ENCODE measurements around the gene COQ2. TPM values are rescaled to one million over a fixed set of nuclear protein-coding genes. Genes with fewer than 3 reads are reported as not detected.

COQ2 gene
- total RNA-seq, 1 donor from 2014 or later = 14.6 TPM

DNA sequence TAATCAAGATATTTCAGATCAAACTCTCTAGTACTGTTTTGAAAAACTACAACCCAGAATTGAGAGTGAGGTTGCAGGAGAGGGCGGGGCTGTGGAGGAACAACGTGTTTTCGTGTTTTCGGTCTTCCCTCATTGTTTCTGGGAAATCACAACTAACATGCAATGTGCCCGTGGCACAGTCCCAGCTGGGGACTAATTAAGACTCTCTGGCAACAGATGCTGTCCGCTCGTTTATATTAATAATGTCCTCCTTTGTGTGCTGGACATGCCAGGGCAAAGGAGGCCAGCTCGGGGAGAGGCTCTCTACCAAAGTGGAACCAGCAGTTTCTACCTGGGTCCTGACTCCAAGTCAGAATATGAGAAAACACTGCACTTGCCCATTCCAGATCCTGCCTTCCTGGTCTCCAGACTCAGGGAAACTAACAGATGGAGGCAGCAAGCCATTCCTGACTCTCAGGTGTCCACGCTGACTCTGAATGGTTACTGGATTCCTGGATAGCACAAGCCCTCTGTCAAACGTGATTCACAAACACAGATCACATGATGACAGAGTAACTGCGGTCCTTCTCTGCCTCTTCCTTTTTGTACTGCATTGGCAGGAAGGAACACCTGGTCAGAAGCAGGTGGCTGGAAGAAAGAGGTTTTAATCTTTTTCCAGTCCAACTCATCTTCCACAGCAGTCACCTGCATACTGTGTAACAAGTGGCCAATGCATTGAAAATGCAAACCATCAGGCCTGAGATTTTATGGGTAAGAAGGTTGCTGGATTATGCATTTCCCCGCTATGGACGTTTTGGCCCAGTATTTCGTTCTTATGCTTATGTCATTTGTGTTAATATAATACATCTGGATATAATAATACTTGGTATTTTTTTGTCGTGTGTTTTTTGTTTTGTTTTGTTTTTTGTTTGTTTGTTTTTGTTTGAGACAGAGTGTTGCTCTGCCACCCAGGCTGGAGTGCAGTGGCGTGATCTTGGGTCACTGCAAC lies 65.0 kb downstream of the COQ2 start:
- H3K36me3 ChIP-seq = no peaks in the 10 kb centered on the region
- ATAC-seq (peak; percentile 34 to 61), DNase-seq (peak; percentile 57)
- H3K4me1 ChIP-seq = peaks cover 36% of the 10 kb centered on the region
- peak overlapping the region; percentile 12 for H3K4me3 ChIP-seq
- intact Hi-C loops (cut with DNase I) = no loop called here
- peak overlapping the region; percentile 69 for H3K27ac ChIP-seq
- H3K27me3 ChIP-seq (ENCODE audit: low read depth) = no peaks in the 10 kb centered on the region
- no peak for TF ChIP-seq CTCF (IDR thresholded peaks at IDR 0.05)
- H3K9me3 ChIP-seq = no peaks in the 10 kb centered on the region

DNA sequence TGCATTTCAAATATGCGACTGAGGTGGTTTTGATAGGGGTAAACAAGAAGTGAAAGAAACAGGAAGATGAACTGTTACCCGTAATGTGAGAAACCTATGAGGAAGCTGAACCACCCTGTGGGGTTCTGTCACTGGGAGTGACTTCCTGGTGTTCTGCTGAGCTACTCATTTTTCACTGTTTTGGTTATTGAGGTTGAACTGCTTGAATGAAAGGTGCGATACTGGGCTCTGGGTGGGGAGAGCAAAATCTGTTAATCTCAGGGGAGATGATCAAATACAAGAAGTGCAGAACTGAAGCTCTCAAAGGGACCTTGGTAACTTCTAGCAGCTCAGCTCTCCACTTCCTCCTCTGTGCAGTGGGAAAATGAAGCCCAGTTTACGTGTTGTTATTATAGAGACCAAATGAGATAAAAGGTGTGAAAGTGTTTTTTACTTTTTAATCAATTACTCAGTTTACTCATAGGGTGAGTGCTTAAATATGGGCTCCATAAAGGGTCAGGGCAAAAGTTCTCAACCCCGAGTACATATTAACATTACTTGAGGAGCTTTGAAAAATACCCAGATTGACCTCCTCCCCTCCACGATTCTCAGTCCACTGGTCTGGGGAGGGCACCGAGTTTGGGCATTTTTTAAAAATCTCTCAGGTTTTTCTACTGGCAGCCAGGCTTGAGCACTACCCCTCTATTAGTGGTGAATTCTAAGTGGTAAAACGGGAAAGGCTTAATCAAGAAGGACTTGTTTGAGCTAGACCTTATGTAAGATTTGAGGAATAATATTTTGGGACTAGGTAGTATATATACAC lies 66.7 kb downstream of the COQ2 start:
- Histone ChIP-seq H3K4me3 (no peak overlapping the region), H3K27me3 (ENCODE audit: low read depth) (no peaks in the 10 kb centered on the region), H3K36me3 (no peaks in the 10 kb centered on the region), H3K27ac (peak overlapping the region; percentile 69), H3K9me3 (no peaks in the 10 kb centered on the region), H3K4me1 (peaks cover 36% of the 10 kb centered on the region)
- no peak for TF ChIP-seq CTCF (IDR thresholded peaks at IDR 0.05)
- ATAC-seq (peak; percentile 82 to 83), DNase-seq (no peak)
- intact Hi-C loops (cut with DNase I) = no loop called here

DNA sequence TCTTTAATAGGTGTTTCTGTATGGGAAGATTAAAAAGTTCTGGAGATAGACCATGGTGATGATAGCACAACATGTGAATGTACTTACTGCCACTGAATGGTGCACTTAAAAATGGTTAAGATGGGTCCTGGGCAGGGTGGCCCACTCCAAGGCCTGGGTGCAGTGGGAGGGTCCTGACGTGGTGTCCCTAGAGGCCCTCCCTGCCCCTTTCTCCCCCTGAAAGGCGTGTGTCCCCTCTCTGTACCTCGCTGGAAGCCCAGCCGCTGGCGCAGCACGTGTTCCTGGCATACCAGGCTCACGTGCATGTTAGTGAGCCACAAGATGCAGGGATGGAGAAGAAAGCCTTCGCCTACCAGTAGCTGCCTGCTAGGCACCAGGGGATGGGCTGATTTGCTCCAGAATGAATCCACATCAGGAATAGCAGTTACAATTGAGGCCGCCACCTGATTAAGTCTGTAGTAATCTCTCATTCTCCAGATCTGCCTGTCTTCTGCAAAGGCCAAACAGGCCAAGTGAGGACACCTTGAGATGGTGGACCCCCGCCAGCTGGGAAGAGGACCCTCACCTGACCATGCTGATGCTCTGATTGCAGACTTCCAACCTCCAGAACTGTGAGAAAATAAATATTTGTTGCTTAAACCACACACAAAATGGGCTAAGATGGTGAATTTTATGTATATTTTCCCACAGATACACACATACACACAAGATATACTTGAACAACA lies 67.5 kb downstream of the COQ2 start:
- no peaks in the 10 kb centered on the region for H3K9me3 ChIP-seq
- DNase-seq = no peak
- intact Hi-C loops (cut with DNase I) = no loop called here
- ATAC-seq = no peak
- H3K27me3 ChIP-seq (ENCODE audit: low read depth) = no peaks in the 10 kb centered on the region
- H3K27ac ChIP-seq = peak overlapping the region; percentile 69
- no peaks in the 10 kb centered on the region for H3K36me3 ChIP-seq
- H3K4me1 ChIP-seq = peaks cover 36% of the 10 kb centered on the region
- H3K4me3 ChIP-seq = no peak overlapping the region
- no peak for TF ChIP-seq CTCF (IDR thresholded peaks at IDR 0.05)

GRCh38 chr4:83214079-83214478 lies 70.5 kb downstream of the COQ2 start:
- no peak overlapping the region for H3K27ac ChIP-seq
- ATAC-seq = no peak
- peaks cover 24% of the 10 kb centered on the region for H3K4me1 ChIP-seq
- intact Hi-C loops (cut with DNase I) = no loop called here
- H3K9me3 ChIP-seq = no peaks in the 10 kb centered on the region
- H3K4me3 ChIP-seq = no peak overlapping the region
- H3K36me3 ChIP-seq = no peaks in the 10 kb centered on the region
- no peaks in the 10 kb centered on the region for H3K27me3 ChIP-seq (ENCODE audit: low read depth)
- no peak for TF ChIP-seq CTCF (IDR thresholded peaks at IDR 0.05)
- no peak for DNase-seq

Other genes with a start within 250 kb of the COQ2 start
- 27.7 TPM for gene COPS4, start 249.6 kb downstream of the COQ2 start, total RNA-seq
- gene PLAC8, start 170.1 kb downstream of the COQ2 start, total RNA-seq = 115 TPM
- 5.5 TPM for gene HPSE, start 50.0 kb upstream of the COQ2 start, total RNA-seq
- 18.8 TPM for gene HELQ, start 171.0 kb upstream of the COQ2 start, total RNA-seq
- gene MRPS18C, start 171.3 kb upstream of the COQ2 start, total RNA-seq = 40.8 TPM
- 14.7 TPM for gene ABRAXAS1, start 200.3 kb upstream of the COQ2 start, total RNA-seq